ENCODE results near the gene ATP1A4.

GRCh38 chr1:160210561-160210960 lies 59.2 kb downstream of the ATP1A4 start:
- TF ChIP-seq, protein P1, sequence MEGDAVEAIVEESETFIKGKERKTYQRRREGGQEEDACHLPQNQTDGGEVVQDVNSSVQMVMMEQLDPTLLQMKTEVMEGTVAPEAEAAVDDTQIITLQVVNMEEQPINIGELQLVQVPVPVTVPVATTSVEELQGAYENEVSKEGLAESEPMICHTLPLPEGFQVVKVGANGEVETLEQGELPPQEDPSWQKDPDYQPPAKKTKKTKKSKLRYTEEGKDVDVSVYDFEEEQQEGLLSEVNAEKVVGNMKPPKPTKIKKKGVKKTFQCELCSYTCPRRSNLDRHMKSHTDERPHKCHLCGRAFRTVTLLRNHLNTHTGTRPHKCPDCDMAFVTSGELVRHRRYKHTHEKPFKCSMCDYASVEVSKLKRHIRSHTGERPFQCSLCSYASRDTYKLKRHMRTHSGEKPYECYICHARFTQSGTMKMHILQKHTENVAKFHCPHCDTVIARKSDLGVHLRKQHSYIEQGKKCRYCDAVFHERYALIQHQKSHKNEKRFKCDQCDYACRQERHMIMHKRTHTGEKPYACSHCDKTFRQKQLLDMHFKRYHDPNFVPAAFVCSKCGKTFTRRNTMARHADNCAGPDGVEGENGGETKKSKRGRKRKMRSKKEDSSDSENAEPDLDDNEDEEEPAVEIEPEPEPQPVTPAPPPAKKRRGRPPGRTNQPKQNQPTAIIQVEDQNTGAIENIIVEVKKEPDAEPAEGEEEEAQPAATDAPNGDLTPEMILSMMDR (conservative IDR thresholded peaks at IDR 0.05; ENCODE audit: low read depth, low read length) = no peak
- TF ChIP-seq EZH2 (IDR thresholded peaks at IDR 0.05; ENCODE audit: borderline replicate concordance, low read depth, low read length, poor library complexity, severe bottlenecking) = no peak

Measured in A673 (cell line).